ENCODE results near the gene ANKH. TPM values are rescaled to one million over a fixed set of nuclear protein-coding genes. Genes with fewer than 3 reads are reported as not detected.

ANKH gene
- polyA plus RNA-seq, 4 donors: 12.3 to 21.0 (median 13.9) TPM

DNA sequence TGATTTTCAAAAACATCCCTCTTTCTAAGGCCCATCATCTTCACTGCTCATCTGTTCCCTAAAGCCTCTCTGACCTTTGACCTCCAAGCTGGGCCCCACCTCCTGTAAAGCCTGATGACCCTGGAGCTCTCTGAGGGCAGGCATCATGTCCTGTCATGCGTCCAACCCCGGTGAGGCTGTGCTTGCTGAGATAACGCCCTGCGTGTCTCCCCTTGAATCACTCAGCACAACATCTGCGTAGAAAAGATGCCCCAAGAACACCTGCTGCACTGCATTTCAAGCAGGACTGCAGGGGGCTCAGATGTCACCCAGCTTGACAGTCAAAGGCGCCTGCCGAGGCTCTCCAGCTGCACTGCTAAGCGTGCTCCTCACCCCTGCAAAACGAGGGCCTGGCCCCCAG, 129.1 kb downstream of the ANKH start:
- no peak for DNase-seq (ENCODE audit: low read depth in 4 of 4, low spot score in 3 of 4)

DNA sequence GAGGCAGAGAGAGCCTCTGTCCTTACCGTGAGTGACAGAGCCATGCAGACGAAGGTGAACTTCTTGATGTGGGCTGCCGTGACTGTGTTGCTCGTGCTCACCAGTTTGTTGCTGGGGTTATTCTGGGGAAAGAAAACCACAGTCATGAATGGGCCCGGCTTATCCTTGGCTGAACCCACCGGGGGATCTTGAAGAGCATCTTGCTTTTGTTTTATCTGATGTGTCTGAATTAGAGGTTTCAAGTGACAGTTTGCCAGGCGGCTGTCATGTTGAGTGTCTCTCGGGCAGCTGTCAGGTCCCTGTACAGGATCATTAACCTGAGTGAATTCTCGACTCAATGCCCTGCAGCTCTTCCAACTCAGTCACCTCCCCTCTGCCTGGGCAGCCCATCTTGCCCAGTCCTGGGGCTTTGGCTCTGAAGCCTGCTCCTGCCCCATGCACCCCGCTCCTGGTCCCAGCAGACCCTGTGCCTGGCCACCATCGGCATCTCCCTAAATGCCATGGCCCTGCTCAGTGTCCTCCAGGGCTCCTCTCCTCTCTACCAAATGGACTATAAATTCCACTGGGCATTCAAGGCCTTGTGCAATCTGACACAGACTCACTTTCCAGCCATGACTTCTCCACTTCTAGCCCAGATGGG, 129.7 kb downstream of the ANKH start:
- peak in 1 of 4 donors; percentile 26 for DNase-seq (ENCODE audit: low read depth in 4 of 4, low spot score in 3 of 4)

DNA sequence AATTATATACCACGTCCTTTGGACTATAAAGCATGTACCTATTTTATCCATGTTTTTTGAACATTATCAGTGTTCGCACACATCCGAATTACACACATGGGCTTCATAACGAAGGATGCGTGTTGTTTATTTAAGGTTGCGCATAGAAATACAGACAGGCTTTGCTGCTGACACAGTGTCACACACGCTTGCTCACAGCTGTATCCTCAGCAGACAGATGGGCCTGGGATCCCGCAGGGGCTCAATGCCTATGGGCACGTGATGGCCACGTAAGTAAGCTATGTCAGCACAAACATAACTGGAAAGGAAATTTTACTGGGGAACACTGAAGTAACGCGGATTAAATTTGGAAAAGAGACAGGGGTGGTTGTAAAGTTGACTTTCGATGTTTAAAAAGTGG, 130.4 kb downstream of the ANKH start:
- no peak for DNase-seq (ENCODE audit: low read depth in 4 of 4, low spot score in 3 of 4)

DNA sequence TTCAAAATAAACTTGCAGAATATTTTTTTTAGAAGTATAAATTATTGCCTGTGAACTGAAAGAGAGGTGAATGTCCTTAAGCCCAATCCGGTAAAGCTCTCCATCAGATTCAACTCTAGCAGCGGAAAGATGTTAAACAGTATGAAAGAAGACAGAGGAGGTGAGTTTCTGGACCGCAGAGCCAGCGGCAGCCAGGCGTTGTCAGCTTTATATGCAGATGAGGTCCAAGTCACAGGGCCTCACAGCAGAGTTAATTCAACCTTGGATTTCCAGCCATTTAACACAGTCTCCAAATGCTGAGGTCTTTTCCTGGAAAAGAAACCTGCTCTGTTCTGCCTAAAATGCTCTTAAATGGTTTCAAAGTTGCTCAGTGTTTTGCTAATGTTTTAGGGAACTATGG, 131.6 kb downstream of the ANKH start:
- DNase-seq (ENCODE audit: low read depth in 4 of 4, low spot score in 3 of 4): no peak

- DNase-seq (ENCODE audit: low read depth in 4 of 4, low spot score in 3 of 4): no peak
Observed at GRCh38 chr5:14739538-14739937, 132.0 kb downstream of the ANKH start.

- DNase-seq (ENCODE audit: low read depth in 4 of 4, low spot score in 3 of 4): no peak
Observed at GRCh38 chr5:14738050-14738449, 133.5 kb downstream of the ANKH start.

- no peak for DNase-seq (ENCODE audit: low read depth in 4 of 4, low spot score in 3 of 4)
Observed at GRCh38 chr5:14737291-14737690, 134.3 kb downstream of the ANKH start.

- DNase-seq (ENCODE audit: low read depth in 4 of 4, low spot score in 3 of 4): no peak
Observed at GRCh38 chr5:14735944-14736343, 135.6 kb downstream of the ANKH start.

DNA sequence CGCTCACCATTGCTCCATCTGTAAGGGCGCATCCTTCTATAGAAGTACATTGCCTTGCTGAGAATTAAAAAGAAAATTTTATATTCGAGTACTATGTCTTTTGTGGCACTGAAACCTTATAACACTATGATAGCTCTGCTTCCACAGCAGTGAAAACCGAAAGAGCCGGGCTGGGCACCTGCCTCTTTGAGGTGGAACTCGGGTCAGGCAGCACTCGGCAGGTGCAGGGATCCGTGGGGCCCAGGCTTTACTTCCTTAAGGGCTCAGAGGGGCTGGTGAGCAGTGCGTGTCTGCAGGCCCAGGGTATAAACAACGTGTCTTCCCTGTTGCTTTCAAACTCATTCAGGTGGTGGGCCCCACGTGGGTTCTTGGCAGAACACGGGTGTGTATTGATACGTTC, 137.2 kb downstream of the ANKH start:
- DNase-seq (ENCODE audit: low read depth in 4 of 4, low spot score in 3 of 4): no peak

GRCh38 chr5:14733661-14734060, 137.9 kb downstream of the ANKH start:
- no peak for DNase-seq (ENCODE audit: low read depth in 4 of 4, low spot score in 3 of 4)

GRCh38 chr5:14732991-14733390, 138.6 kb downstream of the ANKH start:
- DNase-seq (ENCODE audit: low read depth in 4 of 4, low spot score in 3 of 4): no peak

- no peak for DNase-seq (ENCODE audit: low read depth in 4 of 4, low spot score in 3 of 4)
Observed at GRCh38 chr5:14730881-14731280, 140.7 kb downstream of the ANKH start.

- DNase-seq (ENCODE audit: low read depth in 4 of 4, low spot score in 3 of 4): no peak
Observed at GRCh38 chr5:14730466-14730865, 141.1 kb downstream of the ANKH start.

GRCh38 chr5:14729448-14730385, 141.9 kb downstream of the ANKH start:
- no peak for DNase-seq (ENCODE audit: low read depth in 4 of 4, low spot score in 3 of 4)

DNA sequence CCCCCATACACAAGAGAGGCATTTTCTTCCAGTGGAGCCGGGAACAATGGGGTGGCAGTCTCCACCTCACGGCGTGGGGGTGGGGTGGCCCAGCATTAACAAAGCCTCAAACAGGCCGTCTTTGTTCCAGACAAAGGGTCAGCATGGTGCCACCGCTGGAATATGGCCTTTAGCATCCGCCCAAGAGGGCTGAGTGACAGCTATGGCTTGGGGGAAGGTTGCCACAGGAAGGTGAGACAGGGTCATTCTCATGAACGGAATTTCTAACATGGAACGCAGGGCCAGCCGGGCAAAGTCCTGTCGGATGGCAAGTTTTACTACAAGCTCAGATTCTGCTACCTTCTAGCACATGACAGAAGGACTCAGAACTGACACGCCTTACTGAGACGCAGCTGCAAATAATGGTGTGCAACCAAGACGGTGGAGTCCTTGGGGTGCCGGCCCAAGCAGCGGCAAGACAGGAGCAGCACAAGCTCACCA, 143.1 kb downstream of the ANKH start:
- no peak for DNase-seq (ENCODE audit: low read depth in 4 of 4, low spot score in 3 of 4)

DNA sequence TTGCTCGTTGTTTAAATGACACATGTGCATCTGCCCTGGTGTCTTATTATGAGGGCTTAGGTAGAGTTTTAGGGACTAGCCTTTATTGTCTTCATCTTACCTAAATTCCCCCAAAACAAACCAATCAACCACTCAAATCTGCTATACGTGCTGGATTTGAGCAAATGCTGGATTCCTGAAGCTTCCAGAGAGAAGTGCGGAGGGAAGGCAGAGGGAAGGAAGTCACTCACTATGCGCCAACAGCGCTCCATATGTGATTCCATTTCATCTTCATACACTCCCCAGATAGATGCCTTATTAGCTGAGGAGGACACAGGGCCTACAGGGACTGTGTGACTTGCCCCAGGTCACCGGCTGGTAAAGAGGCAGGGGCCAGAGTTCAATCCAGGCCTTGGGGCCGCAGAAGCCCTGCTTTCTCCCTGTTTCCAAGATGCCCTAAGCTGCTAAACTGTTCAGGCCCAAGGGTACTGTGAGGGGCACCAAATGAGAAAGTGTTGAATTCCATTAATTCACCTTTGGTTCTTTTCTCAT, 143.6 kb downstream of the ANKH start:
- DNase-seq (ENCODE audit: low read depth in 4 of 4, low spot score in 3 of 4): no peak

- DNase-seq (ENCODE audit: low read depth in 4 of 4, low spot score in 3 of 4): peak; percentile 58 to 77 (median 60)
Observed at GRCh38 chr5:14727428-14727865, 144.1 kb downstream of the ANKH start.

- no peak for DNase-seq (ENCODE audit: low read depth in 4 of 4, low spot score in 3 of 4)
Observed at GRCh38 chr5:14726066-14726838, 145.3 kb downstream of the ANKH start.

DNA sequence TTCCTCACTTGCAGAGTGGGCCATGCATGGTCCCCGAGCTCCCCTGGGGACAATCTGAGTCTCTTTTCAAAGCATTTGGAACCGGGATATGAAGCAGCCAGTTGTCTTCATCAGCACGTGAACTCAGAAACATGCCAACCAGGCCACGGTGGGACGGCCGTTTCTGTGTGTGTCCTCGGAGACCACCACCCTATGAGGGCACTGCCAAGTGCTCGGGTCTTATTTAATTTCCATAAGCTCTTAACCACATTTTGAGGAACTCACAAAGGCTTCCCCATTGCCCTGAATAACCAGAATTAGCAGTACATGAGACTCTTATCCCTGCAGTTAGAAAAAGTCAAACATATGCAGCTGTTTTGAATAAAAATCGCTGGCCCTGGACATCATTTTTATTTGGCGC, 146.9 kb downstream of the ANKH start:
- DNase-seq (ENCODE audit: low read depth in 4 of 4, low spot score in 3 of 4): no peak

GRCh38 chr5:14723701-14724132, 147.9 kb downstream of the ANKH start:
- no peak for DNase-seq (ENCODE audit: low read depth in 4 of 4, low spot score in 3 of 4)

DNA sequence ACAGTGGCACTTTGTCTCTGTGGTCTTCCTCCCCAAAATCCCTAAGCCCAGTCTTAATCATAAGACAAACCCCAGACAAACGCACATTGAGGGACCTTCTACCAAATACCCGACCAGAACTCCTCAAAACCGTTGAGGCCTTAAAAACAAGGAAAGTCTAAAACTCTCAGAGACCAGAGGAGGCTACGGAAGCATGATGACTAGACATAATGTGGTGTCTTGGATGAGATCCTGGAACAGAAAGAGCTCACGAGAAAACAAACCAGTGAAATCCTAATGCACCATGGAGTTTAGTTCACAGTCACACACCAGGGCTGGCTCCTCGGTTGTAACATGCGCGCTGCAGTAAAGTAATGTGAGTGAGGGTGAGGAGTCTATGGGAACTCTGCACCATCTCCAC, 148.7 kb downstream of the ANKH start:
- no peak for DNase-seq (ENCODE audit: low read depth in 4 of 4, low spot score in 3 of 4)
